HK-2 (cell line): ENCODE measurements around the gene MIGA2.
"Not testable (repeated sequence)": the region's sequence is repeated elsewhere in the genome, so short reads cannot be mapped to it uniquely, and the experiment has no call there.

Source experiments
- DNase-seq: peaks from one replicate; pipeline ENCODE4 v3.0.0-alpha.2; 2018; ENCODE audit not compliant: unreplicated experiment

Gene MIGA2, protein sequence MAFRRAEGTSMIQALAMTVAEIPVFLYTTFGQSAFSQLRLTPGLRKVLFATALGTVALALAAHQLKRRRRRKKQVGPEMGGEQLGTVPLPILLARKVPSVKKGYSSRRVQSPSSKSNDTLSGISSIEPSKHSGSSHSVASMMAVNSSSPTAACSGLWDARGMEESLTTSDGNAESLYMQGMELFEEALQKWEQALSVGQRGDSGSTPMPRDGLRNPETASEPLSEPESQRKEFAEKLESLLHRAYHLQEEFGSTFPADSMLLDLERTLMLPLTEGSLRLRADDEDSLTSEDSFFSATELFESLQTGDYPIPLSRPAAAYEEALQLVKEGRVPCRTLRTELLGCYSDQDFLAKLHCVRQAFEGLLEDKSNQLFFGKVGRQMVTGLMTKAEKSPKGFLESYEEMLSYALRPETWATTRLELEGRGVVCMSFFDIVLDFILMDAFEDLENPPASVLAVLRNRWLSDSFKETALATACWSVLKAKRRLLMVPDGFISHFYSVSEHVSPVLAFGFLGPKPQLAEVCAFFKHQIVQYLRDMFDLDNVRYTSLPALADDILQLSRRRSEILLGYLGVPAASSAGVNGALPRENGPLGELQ

DNA sequence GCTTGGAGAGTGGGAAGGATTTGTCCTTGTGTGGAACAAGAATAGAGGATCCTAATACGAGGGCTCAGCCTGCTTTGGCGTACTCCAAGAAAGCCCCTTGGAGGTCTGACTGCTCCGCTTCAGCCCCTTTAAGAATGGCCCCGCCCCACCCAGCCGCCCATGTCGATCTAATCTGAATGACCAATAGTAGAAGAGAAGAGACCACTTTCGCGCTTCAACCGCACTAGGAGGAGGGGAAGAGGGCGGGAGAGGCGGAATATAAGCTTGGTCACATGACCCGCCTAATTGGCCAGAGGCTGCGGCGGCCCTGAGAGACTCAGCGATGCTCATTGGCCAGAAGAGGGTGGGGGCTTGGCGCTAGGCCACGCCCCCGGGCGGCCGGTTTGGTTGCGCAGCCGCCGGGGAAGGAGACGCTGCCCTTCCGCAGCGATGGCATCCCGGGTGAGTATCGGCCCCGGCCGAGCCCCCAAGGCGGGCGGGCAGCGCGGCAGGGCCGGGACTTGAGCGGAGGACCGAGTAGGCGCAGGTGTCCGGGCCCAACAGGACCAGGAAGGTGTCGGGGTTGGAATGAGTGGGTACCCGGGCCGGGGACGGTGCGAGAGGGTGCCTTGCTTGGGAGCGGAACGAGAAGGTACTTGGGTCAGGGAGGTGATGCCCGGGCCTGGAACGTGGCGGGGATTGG lies at the start of gene MIGA2:
MIGA2 (plus strand) TSS at position 386 of the 682 bp plus-strand sequence. CDS start 3,969 bp downstream, outside the sequence.
- peak; percentile 96 for DNase-seq

DNA sequence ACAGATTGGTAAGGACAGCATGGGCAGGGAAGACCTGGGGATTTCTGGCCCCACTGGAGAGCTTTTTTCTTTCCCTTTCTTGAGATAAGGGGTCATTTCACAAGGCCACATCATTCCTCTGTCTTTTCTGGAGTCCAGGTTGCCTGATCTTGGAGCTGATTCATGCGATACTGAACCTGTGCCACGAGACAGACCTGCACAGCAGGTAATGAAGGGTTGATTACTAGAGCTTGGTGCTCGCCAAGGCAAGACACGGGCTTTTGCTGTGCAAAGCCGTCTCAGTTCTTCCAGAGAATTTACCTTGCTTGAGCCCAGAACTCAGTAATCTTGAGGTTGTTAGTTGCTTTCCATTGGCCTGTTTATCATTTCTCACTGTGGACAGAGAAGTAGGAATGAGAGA lies 49.8 kb upstream of the MIGA2 start:
- no peak for DNase-seq

DNA sequence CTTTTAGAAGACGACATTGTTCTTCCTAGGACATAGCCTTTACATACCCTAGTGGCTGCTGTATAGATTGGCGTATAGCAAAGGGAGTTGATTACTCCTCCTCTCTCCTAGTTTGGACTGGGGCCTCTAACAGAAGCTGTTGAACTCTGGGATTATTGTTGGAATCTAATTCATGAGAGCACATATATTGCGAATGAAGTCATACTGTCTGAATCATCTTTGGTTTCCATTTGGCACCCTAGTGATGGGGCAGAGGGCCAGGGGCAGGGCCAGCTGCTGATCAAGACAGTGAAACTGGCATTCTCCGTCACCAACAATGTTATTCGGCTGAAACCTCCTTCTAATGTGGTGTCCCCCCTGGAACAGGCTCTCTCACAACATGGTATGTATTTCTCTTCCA lies 48.6 kb upstream of the MIGA2 start:
- DNase-seq, result no peak

DNA sequence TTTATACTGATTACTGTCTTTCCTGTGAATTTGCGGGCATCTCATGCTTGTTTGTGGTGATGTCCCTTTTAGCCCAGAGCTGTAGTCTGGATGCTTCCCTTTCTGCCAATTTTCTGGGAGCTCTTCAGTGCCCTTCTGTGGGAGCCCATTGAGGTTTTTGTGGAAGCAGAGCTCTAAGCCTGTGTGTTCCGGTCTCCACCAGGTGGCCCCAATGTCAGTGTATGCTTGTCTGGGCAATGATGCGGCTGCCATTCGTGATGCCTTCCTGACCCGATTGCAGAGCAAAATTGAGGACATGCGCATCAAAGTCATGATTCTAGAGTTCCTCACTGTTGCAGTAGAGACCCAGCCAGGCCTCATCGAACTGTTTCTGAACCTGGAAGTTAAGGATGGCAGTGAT lies 43.4 kb upstream of the MIGA2 start:
- no peak for DNase-seq

DNA sequence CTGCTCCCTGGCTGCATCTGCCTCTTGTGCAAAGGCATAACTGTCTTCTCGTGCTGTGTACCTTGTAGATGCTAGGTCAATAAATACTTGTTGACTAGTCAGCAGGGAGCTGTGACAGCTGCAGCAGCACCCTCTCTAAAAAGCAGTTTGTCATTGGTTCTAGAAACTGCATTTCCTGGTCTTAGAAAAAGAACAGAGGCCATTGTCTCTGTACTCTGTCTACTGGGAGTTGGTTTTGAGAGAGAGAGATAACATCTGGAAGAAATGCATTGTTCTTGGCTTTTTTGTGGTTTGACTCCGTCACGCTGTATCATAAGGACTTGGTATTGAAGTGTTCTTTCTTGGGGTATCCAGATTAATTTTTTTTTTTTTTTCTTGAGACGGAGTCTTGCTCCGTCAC lies 40.6 kb upstream of the MIGA2 start:
- no peak for DNase-seq

DNA sequence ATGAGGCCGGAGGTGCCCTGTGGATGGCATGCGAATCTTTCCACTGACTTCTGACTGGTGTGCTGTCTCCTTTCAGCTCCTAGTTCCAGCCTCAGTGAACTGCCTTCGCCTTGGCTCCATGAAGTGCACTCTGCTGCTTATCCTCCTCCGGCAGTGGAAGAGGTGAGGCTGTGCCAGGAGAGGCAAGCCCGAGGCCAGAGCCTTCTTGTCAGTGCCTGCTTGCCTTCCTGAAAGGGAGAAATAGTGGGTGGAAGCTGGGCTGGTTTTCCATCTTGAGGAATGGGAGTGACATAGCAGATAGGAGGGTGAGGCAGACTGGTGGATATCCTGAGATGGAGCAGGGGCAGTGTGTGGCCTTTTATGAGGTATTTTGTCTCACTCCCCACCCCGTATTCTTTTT lies 38.0 kb upstream of the MIGA2 start:
- no peak for DNase-seq

DNA sequence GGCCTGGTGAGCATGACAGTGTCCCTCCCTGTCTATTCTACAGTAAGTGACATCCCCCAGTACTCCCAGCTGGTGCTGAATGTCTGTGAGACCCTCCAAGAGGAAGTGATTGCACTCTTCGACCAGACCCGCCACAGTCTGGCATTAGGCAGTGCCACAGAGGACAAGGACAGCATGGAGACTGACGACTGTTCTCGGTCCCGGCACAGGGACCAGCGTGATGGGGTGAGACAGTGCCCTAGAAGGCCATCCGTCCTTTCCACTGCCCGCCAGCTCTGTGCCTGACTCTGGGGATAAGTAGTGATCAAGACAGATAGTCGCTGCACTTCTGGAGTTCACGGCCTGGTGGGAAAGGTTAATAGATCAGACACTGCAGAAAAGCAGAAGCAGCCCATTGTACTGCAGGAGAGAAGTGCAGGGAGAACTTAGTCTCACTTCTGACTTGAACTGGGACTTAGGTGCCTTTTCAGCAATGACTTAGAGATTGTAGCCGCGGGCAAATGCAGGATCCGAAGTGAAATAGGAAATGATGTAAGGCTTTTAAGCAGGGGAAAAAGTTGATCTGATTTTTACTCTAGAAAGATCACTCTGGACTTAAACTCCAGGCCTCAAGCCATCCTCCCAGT lies 36.7 kb upstream of the MIGA2 start:
- DNase-seq, result no peak

DNA sequence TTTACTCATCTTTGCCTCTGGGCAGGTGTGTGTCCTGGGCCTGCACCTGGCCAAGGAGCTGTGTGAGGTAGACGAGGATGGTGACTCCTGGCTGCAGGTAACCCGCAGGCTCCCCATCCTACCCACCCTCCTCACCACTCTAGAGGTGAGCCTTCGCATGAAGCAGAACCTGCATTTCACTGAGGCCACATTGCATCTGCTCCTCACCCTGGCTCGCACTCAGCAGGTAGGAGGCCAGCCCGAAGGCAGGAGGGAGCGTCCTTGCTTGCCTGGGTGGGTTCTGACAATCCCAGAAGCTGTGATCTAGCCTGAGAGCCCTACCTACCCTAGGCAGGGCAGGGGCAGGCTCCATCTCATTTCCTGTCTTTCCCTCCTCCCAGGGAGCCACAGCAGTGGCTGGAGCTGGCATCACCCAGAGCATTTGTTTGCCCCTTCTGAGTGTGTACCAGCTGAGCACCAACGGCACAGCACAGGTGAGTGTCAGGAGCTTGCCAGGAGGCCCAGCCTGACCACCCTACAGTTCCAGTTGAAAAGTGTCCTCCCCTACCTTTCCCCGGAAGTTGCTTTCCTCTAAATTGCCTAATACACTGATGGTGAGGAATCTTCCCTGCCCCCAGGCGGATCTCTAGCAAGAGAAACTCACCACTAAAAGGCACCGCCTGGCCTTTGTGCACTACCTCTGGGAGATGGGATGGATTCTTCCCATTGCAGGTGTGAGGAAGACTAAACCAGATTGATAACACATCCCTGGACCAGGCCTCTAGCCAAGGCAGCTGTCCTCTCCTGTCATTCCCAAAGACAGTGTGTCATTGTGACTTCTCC lies 34.7 kb upstream of the MIGA2 start:
- no peak for DNase-seq

DNA sequence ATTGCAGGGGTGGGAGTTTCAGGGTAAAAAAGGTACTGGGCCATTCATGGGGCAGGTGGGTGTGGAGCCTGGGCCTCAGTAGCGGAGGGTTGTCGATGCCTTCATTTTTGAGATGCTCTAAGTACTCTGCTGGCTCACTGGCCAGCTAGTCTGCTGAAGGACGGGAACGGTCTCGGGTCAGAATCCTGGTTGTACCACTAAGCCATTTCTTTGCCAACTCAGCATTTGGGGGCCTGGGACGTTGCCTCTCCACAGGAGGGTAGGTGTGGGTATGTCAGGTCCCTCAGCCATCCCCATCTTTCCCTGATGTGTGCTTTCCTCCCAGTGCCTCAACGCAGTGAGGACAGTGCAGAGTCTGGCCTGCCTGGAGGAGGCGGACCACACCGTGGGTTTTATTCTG lies 33.4 kb upstream of the MIGA2 start:
- DNase-seq, result no peak

DNA sequence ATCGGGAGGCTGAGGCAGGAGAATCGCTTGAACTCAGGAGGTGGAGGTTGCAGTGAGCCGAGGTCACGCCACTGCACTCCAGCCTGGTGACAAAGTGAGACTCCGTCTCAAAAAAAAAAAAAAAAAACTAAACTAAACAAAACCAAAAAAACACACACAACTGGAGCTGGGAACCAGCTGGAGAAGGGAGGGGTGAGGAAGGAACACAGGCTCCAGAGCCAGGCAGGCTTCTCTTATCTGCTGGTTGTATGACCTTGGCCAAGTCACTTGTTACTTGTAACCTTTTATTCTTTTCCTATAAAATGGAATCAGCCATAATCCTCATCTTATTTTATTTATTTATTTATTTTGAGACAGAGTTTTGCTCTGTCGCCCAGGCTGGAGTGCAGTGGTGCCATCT lies 32.3 kb upstream of the MIGA2 start:
- DNase-seq, result not testable (repeated sequence)

DNA sequence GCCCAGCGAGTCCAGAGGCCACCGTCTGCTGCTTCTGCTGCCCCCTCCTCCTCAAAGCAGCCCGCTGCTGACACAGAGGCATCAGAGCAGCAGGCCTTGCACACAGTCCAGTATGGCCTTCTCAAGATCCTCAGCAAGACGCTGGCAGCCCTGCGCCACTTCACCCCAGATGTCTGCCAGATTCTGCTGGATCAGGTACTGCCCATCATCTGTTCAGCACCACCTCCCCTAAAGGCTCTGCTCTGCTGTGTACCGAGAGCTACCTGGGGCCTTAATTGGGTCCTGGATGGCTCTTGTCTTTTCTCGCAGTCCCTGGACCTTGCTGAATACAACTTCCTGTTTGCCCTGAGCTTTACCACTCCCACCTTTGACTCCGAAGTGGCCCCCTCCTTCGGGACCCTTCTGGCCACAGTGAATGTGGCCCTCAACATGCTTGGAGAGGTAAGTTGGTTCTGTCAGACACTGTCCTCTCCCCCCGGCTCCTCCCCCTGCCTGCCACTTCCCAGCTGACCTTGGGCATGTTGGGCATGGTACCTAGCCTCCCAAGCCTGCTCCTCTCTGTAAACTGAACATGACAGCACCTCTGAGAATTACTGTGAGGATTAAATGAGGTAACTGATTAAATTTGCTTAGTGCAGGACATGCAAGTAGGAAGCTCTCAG lies 31.0 kb upstream of the MIGA2 start:
- DNase-seq, result no peak

DNA sequence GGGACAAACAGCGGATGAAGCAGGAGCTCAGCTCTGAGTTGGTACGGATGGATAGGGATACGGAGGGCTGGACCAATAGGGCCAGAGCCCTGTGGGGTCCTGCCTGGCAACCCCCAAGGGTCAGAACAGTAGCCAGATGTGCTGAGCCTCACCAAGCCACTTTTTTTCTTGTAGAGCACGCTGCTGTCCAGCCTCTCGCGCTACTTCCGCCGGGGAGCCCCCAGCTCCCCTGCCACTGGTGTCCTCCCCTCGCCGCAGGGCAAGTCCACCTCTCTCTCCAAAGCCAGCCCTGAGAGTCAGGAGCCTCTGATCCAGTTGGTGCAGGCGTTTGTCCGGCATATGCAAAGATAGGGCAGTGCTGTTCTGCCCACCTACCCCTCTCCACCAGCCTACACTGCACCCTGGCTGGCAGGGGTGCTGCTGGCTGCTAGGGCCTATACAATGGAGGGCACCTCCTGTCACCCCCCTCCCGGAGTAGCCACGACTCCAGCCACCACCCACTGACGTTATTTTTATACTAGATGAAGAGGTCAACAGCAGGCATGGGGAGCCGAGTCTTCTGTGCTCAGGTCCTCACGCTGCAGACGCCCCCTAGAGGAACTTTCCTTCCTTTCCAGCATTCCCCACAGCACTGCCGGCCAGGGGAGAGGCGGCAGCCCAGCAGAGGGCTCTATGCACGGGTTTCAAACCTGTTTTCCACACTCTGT lies 29.9 kb upstream of the MIGA2 start:
- peak; percentile 76 for DNase-seq

DNA sequence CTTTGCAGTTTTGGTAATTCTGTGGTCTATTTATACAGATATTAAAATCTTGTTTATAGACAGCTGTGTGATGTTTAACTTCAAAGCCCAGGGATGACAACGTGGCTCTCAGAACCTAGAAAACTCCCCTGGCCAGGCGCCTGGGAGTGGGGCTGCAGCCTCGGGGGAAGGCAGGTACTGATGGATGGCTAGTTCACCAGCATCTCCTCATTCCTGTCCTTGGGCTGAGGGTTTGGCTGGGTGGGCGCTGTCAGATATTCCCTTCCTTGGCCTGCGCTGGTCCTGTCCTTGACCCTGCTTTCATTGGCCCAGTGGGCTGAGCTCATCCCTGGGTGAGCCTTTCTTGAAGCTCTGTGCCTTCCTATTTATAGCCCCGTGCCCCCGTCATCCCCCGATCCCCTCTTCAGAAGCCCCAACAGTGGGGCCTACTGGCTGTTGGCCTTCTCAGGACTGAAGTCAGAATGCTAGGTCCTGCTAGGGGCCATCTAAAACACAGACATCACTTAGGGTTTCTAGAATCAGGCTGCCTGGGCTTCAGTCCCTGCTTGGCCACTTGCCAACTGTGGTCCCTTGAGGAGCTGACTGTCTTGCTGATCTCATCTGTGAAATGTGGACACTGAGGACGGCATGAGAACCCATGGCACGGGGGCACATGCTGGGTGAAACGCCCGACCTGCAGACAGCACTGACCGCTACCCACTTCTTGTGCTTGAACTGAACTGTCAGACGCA lies 29.2 kb upstream of the MIGA2 start:
- no peak for DNase-seq

DNA sequence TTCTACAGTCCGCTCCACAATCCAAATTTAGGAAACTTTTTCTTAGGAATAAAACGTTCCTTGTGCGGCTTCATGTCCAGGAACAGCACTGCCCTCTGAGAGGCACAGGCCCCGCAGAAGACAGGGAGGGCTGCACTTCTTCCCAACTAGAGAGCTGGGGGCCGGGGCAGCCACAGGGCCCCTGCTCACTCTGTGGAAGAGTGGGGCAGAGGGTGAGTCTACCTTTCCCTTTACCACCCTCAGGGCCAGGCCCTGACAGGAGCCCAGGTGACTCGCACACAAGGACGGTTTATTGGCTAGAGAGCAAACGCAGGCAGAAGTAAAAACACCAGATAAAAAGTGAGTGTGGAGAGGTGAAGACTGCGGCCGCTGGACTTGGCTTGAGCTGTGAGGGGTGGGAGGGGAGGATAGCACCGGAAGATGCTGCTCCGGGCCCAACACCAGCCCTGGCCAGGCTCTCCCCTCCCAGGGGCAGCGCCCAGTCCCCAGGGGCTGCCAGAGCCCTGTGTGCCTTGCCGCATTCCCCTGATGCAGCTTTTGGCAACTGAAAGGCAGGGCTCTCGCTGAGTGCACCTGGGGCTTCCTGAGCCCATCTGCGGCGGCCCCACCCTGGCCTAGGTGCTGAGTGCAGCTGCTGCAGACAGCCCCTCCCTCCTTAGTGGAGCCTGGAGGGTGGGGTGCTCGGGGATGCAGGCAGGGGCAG lies 28.5 kb upstream of the MIGA2 start:
- no peak for DNase-seq

DNA sequence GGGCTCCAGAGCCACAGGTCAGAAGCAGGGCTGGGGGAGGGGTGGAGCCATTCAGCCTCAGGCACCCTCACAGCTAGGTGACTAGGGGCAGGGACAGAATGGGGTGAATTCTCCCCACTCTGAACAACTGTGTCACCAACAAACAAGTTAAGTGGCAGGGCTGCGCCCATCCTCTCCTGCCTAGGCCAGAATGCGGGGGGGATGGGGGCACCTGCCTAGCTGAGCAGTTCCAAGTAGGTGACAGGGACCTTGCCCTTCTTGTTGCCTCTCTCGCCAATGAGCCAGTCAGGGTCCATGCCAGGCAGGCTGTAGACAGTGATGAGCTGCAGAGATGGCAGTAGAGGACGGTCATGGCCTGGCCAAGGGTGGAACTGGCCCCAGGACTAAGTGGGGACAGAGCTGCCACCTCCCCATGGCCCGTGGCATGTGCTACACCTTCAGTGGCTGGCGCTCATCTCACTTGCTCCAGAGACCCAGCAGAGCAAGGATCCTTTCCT lies 27.9 kb upstream of the MIGA2 start:
- DNase-seq, result no peak

DNA sequence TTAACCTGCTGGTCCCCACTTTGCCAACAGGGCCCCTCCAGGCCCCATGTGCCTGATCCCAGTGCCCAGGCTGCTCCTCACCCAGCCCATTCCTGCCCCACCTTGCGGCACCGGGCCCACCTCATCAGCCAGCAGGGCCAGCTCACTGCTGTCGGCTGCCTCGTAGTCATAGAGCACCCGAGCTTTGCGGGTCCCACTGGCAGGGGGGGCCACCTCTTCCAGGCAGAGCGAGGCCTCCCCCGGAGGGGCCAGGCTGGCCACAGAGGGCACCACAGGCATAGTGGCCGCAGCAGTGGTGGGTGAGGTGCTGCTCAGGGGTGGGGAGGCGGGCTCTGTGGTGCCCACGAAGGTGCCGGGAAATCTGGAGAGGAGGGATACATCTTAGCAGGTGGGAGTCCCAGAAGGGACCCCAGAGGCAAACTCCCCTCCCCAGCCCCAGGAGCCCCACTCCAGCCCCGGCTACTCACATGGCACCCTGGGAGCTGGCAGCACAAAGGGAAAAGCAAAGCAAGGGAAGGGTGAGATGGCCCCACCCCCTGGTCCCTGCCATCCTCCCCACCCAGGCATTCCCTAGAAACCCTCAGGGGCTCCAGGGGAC lies 27.3 kb upstream of the MIGA2 start:
- DNase-seq, result no peak

DNA sequence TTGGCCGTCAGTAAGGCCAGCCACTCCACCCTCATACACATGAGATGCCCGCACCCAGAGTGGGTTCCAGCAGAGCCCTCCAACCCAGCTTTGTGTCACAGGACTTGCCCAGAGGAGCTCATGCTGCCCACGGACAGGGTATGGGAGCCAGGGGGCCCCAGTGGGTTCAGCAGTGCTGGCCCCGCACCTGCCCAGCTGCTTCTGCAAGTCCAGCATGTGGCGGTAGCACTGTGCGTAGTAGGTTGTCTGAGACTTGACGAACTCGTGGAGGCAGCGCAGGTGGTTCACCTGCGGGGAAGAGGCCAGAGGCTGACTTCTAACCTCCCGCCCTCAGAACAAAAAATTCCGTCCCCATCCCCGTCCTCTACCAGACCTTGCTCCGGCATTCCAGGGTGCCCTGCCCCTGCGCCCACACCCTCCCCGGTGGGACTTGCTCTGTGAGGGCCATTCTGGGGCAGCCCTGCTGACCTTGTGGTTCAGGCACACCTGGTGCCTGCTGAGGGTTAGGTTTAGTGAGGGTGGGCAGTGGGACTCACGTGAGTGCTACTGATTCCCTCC lies 26.8 kb upstream of the MIGA2 start:
- DNase-seq, result no peak

DNA sequence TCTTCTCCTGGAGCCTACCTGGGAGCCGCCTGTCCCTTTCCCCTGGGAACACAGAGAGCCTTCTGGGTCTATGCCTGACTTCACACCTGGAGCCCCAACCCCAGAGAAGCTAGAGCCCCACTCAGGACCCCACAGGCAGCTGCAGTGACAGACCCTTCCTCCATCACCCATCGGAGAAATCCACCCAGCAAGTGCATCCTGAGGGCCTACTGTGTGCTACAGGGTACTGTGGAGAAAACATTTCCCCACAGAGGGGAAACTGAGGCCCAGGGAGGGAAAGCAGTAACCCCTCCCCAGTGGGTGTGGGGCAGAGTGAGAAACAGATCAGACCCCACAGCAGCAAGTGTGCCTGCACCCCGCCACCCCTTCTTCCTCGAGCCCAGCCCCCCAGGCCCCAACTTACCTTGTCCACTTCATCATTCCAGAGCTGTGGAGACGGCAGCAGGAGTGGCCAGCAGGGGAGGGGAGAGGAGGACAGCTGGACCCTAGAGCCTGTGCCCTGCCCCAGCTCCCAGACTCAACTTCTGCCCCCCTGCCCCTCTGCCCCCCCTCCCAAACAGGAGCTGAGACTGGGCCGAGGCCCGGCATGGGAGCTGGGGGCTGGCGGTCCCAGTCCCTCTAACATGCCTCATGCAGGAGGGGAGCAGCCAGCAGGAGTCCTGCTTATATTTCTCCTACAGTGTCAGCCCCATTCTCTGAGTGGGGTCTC lies 26.0 kb upstream of the MIGA2 start:
- DNase-seq, result no peak
